Activated naive CD4-positive, alpha-beta T cell treated with anti-CD3 and anti-CD28 coated beads, Interleukin-2, amount 50 U/mL, for 24 hours (primary cell): ENCODE measurements around the gene ABL1.
"Not testable (repeated sequence)": the region's sequence is repeated elsewhere in the genome, so short reads cannot be mapped to it uniquely, and the experiment has no call there.

Experiments used
- H3K27ac Mint-ChIP-seq: one replicate; pipeline ENCODE4 v1.8.0; 2021; ENCODE audit warnings: mild to moderate bottlenecking, mixed read lengths
- H3K27me3 Mint-ChIP-seq: one replicate; pipeline ENCODE4 v1.8.0; 2021; ENCODE audit warnings: mixed read lengths
- H3K36me3 Mint-ChIP-seq: one replicate; pipeline ENCODE4 v1.8.0; 2021; ENCODE audit warnings: mixed read lengths
- H3K4me1 Mint-ChIP-seq: one replicate; pipeline ENCODE4 v1.8.0; 2021; ENCODE audit warnings: mixed read lengths
- H3K4me3 Mint-ChIP-seq: one replicate; pipeline ENCODE4 v1.8.0; 2021; ENCODE audit warnings: mild to moderate bottlenecking, mixed read lengths
- H3K9me3 Mint-ChIP-seq: one replicate; pipeline ENCODE4 v1.8.0; 2021; ENCODE audit warnings: mixed read lengths

The ABL1 gene

GRCh38 chr9:130839132-130840111 is 4.4 kb downstream of the ABL1 start:
- H3K36me3 Mint-ChIP-seq: no peaks in the 10 kb centered on the region
- no peaks in the 10 kb centered on the region for H3K9me3 Mint-ChIP-seq
- H3K27me3 Mint-ChIP-seq: no peaks in the 10 kb centered on the region
- no peak overlapping the region for H3K27ac Mint-ChIP-seq
- H3K4me3 Mint-ChIP-seq: no peak overlapping the region
- H3K4me1 Mint-ChIP-seq: peaks cover 63% of the 10 kb centered on the region

DNA sequence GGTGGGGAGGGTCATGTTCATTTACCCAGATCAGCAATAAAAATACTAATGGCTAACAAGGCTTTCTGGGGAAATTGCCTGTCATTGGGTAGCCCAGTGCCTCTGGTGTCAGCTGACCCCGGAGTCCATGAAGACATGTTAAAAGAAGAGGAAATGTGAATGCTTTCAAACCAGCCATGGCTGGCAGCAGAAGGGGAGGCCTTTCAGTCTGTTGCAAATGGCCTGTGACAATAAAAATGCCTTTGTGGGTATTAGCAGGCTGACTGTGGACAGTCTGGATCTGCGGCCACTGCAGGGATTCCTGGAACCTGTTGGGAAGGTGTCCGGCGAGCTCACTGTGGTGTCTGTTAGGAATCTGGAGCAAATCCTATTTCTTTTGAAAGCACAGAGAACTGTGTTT is 7.5 kb downstream of the ABL1 start:
- Mint-ChIP-seq H3K4me1 (peaks cover 45% of the 10 kb centered on the region), H3K4me3 (no peak overlapping the region), H3K27me3 (no peaks in the 10 kb centered on the region), H3K27ac (no peak overlapping the region), H3K36me3 (no peaks in the 10 kb centered on the region), H3K9me3 (no peaks in the 10 kb centered on the region)

DNA sequence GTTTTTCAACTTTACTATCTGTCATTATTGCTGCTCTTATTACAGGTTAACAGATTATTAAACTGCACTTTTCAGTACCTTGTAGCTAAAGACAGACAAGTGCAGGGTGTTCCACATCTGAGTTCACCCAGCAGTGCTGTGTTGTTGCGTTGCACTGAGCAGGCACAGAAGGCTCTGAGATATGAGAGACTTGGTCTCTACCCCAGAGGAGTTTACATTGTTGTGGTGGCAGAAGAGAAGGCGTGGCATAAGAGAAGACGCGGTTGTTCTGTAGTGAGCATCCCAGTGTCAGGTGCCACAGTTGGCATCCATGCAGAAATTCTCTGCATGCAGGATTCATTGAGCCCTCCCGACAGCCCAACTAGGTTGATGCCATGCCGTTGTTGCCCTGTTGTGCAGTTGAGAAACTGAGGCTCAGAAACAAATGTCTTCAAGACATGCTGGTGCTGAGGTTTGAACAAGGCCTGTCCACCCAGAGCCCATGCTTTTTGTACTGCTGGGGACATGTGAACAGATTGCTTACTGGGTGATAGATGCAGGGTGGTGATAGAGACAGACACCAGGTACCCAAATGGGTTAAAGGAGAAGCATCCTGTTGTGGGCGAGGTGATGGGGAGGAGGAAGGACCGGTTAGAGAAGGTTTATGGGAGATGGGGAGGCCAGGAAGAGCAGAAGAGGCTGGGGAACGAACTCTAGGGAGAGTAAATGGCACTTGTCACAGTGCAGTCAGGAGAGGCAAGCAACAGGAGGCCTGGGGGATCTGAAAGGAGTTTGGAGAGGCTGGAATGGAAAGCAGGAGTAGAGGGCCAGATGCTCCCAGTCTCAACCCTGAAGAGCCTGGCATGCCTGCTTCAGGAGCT is 8.2 kb downstream of the ABL1 start:
- Mint-ChIP-seq H3K9me3 (no peaks in the 10 kb centered on the region), H3K27ac (no peak overlapping the region), H3K27me3 (no peaks in the 10 kb centered on the region), H3K4me3 (no peak overlapping the region), H3K36me3 (no peaks in the 10 kb centered on the region), H3K4me1 (peaks cover 39% of the 10 kb centered on the region)

DNA sequence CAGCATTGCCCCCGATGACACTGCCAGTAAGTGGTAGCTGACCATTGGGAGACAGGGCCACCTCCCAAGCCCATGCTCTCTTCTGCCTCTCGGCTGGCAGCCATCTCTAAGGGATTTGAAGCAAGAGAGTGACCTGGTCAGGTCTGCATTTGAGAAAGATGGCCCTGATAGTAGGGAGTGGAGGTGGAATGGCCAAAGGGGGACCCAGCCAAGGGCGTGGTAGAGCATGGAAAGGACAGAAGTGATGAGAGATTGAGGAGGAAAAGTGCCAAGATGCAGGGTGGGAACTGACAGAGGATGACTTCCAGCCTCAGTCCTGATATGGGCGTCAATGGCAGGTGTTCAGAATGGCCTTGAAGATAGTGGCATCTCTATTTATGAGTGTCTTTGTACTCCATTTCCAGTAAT is 9.0 kb downstream of the ABL1 start:
- H3K27me3 Mint-ChIP-seq: no peaks in the 10 kb centered on the region
- no peaks in the 10 kb centered on the region for H3K9me3 Mint-ChIP-seq
- H3K36me3 Mint-ChIP-seq: no peaks in the 10 kb centered on the region
- H3K4me1 Mint-ChIP-seq: peaks cover 34% of the 10 kb centered on the region
- no peak overlapping the region for H3K4me3 Mint-ChIP-seq
- H3K27ac Mint-ChIP-seq: no peak overlapping the region

GRCh38 chr9:130845254-130845653 is 10.2 kb downstream of the ABL1 start:
- H3K27ac Mint-ChIP-seq: no peak overlapping the region
- H3K36me3 Mint-ChIP-seq: no peaks in the 10 kb centered on the region
- no peak overlapping the region for H3K4me3 Mint-ChIP-seq
- peaks cover 36% of the 10 kb centered on the region for H3K4me1 Mint-ChIP-seq
- H3K9me3 Mint-ChIP-seq: no peaks in the 10 kb centered on the region
- H3K27me3 Mint-ChIP-seq: no peaks in the 10 kb centered on the region

DNA sequence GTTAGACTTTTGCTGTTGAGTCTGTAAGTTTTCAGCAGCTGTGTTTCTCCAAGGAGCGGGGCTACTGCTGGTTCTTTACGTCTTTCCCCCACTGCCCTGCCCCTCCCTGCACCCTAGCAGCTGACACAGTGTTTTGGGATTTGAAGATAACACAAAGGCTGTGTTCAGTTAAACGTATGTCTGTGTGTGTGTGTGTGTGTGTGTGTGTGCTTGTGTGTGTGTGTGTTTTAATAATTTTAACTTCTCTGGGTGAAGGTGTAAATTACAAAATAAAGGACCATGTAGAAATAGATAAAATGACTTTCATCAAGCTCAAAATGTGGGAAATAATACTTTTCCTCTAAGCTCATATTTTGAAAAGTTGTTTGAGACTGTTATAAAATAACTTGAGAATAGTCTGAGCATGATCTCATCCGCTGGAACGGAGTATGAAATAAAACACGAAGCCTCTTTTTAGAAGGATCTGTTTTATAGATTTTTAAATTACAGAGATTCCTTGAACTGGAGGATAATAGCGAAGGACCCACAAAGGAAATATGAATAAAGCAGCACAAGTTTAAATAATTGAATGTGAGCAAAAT is 10.9 kb downstream of the ABL1 start:
- H3K4me3 Mint-ChIP-seq: no peak overlapping the region
- no peaks in the 10 kb centered on the region for H3K27me3 Mint-ChIP-seq
- H3K27ac Mint-ChIP-seq: no peak overlapping the region
- no peaks in the 10 kb centered on the region for H3K36me3 Mint-ChIP-seq
- H3K9me3 Mint-ChIP-seq: no peaks in the 10 kb centered on the region
- peaks cover 35% of the 10 kb centered on the region for H3K4me1 Mint-ChIP-seq

- Mint-ChIP-seq H3K4me1 (peaks cover 34% of the 10 kb centered on the region), H3K27me3 (no peaks in the 10 kb centered on the region), H3K27ac (no peak overlapping the region), H3K9me3 (no peaks in the 10 kb centered on the region), H3K36me3 (no peaks in the 10 kb centered on the region), H3K4me3 (no peak overlapping the region)
Observed at GRCh38 chr9:130846487-130847305, 11.6 kb downstream of the ABL1 start.

GRCh38 chr9:130847306-130848217 is 12.5 kb downstream of the ABL1 start:
- H3K36me3 Mint-ChIP-seq: no peaks in the 10 kb centered on the region
- H3K27ac Mint-ChIP-seq: no peak overlapping the region
- H3K4me1 Mint-ChIP-seq: peaks cover 25% of the 10 kb centered on the region
- H3K4me3 Mint-ChIP-seq: no peak overlapping the region
- no peaks in the 10 kb centered on the region for H3K27me3 Mint-ChIP-seq
- no peaks in the 10 kb centered on the region for H3K9me3 Mint-ChIP-seq

- H3K4me3 Mint-ChIP-seq, H3K9me3 Mint-ChIP-seq, H3K36me3 Mint-ChIP-seq, H3K27me3 Mint-ChIP-seq, H3K27ac Mint-ChIP-seq: not testable (repeated sequence)
- peaks cover 17% of the 10 kb centered on the region for H3K4me1 Mint-ChIP-seq
Observed at GRCh38 chr9:130848514-130848913, 13.5 kb downstream of the ABL1 start.

DNA sequence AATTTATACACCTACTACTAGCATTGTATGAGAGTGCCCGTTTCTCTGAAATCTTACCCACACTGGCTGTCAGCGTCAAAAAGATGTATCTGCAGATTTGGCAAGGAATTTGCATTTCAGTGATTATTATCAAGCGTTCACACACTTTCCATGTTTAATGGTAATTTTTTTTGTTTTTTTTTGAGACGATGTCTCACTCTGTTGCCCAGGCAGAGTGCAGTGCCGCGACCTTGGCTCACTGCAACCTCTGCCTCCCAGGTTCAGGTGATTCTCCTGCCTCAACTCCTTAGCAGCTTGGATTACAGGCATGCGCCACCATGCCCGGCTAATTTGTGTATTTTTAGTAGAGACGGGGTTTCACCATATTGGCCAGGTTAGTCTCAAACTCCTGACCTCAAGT is 14.3 kb downstream of the ABL1 start:
- Mint-ChIP-seq H3K27me3 (no peaks in the 10 kb centered on the region), H3K36me3 (no peaks in the 10 kb centered on the region), H3K9me3 (no peaks in the 10 kb centered on the region), H3K4me3 (no peak overlapping the region), H3K27ac (no peak overlapping the region), H3K4me1 (peaks cover 9% of the 10 kb centered on the region)

DNA sequence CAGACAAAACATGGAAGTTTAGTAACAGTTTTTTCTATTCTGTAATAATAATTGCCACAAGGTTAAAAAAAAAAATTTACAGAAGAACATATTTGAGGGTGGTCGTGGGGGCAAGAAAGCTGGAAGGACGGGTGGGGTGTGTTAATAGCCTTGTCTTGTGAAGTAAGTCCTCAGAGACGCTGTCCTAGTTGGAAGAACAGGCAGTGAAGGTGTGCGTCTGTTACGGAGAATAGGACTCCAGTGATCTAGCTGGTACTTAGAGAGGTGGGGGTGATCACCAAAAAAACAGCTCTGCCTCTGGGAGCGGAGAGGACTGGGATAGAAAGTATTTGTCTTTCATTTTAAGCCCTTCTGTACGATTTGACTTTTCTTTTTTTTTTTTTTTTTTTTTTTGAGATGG is 17.7 kb downstream of the ABL1 start:
- H3K36me3 Mint-ChIP-seq: peaks cover 1% of the 10 kb centered on the region
- H3K4me1 Mint-ChIP-seq: peaks cover 5% of the 10 kb centered on the region
- H3K27me3 Mint-ChIP-seq: no peaks in the 10 kb centered on the region
- H3K27ac Mint-ChIP-seq: no peak overlapping the region
- H3K9me3 Mint-ChIP-seq: no peaks in the 10 kb centered on the region
- no peak overlapping the region for H3K4me3 Mint-ChIP-seq

DNA sequence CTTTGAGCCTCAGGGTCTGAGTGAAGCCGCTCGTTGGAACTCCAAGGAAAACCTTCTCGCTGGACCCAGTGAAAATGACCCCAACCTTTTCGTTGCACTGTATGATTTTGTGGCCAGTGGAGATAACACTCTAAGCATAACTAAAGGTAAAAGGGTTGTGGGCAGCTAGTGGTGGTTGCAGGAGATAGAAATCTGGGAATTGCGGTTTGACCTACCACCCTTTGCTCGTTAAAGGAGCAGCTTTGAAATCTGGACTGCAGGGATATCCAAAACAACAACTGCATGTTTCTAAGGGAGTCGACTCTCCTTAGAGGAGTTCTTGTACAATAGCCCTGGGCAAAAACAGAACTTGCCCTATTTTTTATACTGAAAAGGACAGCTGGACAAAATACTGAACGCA is 19.0 kb downstream of the ABL1 start:
- Mint-ChIP-seq H3K9me3 (no peaks in the 10 kb centered on the region), H3K27me3 (no peaks in the 10 kb centered on the region), H3K27ac (no peak overlapping the region), H3K36me3 (peaks cover 1% of the 10 kb centered on the region), H3K4me1 (peaks cover 5% of the 10 kb centered on the region), H3K4me3 (no peak overlapping the region)

DNA sequence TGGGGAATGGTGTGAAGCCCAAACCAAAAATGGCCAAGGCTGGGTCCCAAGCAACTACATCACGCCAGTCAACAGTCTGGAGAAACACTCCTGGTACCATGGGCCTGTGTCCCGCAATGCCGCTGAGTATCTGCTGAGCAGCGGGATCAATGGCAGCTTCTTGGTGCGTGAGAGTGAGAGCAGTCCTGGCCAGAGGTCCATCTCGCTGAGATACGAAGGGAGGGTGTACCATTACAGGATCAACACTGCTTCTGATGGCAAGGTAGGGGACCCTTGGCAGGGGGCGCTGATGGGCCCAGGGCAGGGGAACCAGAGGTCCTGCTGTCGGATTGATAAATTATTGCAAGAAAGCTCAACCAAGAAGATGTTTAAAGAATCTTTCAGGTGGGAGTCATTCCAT is 19.8 kb downstream of the ABL1 start:
- no peaks in the 10 kb centered on the region for H3K27me3 Mint-ChIP-seq
- no peaks in the 10 kb centered on the region for H3K9me3 Mint-ChIP-seq
- peaks cover 1% of the 10 kb centered on the region for H3K36me3 Mint-ChIP-seq
- H3K4me3 Mint-ChIP-seq: no peak overlapping the region
- peaks cover 4% of the 10 kb centered on the region for H3K4me1 Mint-ChIP-seq
- H3K27ac Mint-ChIP-seq: no peak overlapping the region

- Mint-ChIP-seq H3K4me3 (no peak overlapping the region), H3K27me3 (no peaks in the 10 kb centered on the region), H3K9me3 (no peaks in the 10 kb centered on the region), H3K4me1 (no peaks in the 10 kb centered on the region), H3K36me3 (peaks cover 1% of the 10 kb centered on the region), H3K27ac (no peak overlapping the region)
Observed at GRCh38 chr9:130856474-130856873, 21.4 kb downstream of the ABL1 start.
